A673 (cell line): Measurements from ENCODE around the gene GPR15.

ENCODE experiments used
- CTCF ChIP-seq: fragments of 300-800, 200-600 bp; sonication (generic); conservative IDR thresholded peaks from 2 replicates; pipeline ENCODE4 v1.5.1; 2017; ENCODE audit warnings: low read depth, mild to moderate bottlenecking, antibody characterized with exemption, low read length, moderate library complexity, mixed read lengths
- EZH2 ChIP-seq: fragments of 200-600 bp; sonication (generic); IDR thresholded peaks from 2 replicates; pipeline ENCODE4 v1.6.1; 2017; ENCODE audit warnings: borderline replicate concordance, low read depth, mild to moderate bottlenecking, mixed read lengths, antibody characterized with exemption, low read length; ENCODE audit not compliant: poor library complexity, severe bottlenecking

DNA sequence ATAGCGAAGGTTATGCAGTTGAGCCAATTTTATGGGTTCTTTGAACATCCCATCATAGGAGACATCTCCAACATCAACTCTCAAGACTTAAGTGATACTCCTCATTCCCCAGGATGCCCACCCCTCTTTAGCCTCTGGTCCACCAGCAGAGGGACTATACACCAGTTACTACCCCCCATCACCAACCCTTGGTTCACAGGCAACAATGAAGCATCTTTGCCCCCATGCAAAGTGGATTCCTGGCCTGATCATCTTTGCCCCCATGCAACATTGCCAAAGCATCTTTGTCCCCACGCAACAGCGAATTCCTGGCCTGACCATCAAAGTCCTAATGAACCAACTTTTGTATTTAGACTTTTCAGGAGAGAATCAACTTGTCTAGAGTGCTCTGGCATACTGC, 19.1 kb downstream of the GPR15 start:
- TF ChIP-seq CTCF = no peak
- TF ChIP-seq EZH2 = no peak
